HEK293T (cell line): ENCODE measurements around the gene PGLYRP3.

Experiments used
- CTCF ChIA-PET: fragments of 350-600 bp; formaldehyde crosslinking; extraction: SDS; loops from one replicate; lab custom pipeline; 2021; ENCODE audit warnings: antibody characterized with exemption, inconsistent platforms; lab: Yijun Ruan, JAX
- POLR2A ChIA-PET: fragments of 350-600 bp; formaldehyde crosslinking; extraction: SDS; loops from one replicate; lab custom pipeline; 2020; ENCODE audit warnings: antibody characterized with exemption, inconsistent platforms; lab: Yijun Ruan, JAX
- DNase-seq: peaks from one replicate; pipeline ENCODE4 v3.0.0; 2012; ENCODE audit warnings: mixed read lengths; ENCODE audit errors: extremely low spot score
- ARNT ChIP-seq: fragments of 450-650 bp; IDR thresholded peaks from 2 replicates; pipeline ENCODE4 v1.6.1; 2017; ENCODE audit warnings: mild to moderate bottlenecking
- BHLHE40 ChIP-seq: fragments of 450-650 bp; IDR thresholded peaks from 2 replicates; pipeline ENCODE4 v1.6.1; 2016; ENCODE audit warnings: mild to moderate bottlenecking, moderate library complexity, borderline replicate concordance
- CTBP1 ChIP-seq: fragments of 450-650 bp; IDR thresholded peaks from 2 replicates; pipeline ENCODE4 v1.6.1; 2016; ENCODE audit warnings: borderline replicate concordance
- ELF4 ChIP-seq: fragments of 450-650 bp; IDR thresholded peaks from 2 replicates; pipeline ENCODE4 v1.6.1; 2017; ENCODE audit warnings: antibody characterized with exemption
- FOXA1 ChIP-seq: fragments of 450-650 bp; IDR thresholded peaks from 2 replicates; pipeline ENCODE4 v1.6.1; 2016; ENCODE audit warnings: mild to moderate bottlenecking
- FOXK2 ChIP-seq: fragments of 450-650 bp; IDR thresholded peaks from 2 replicates; pipeline ENCODE4 v1.6.1; 2016; ENCODE audit warnings: mild to moderate bottlenecking
- FOXM1 ChIP-seq: fragments of 450-650 bp; IDR thresholded peaks from 2 replicates; pipeline ENCODE4 v1.6.1; 2017; ENCODE audit warnings: mild to moderate bottlenecking, borderline replicate concordance
- HDGF ChIP-seq: fragments of 450-650 bp; IDR thresholded peaks from 2 replicates; pipeline ENCODE4 v1.6.1; 2017; ENCODE audit warnings: antibody characterized with exemption, borderline replicate concordance
- L3MBTL2 ChIP-seq: fragments of 450-650 bp; conservative IDR thresholded peaks from 2 replicates; pipeline ENCODE4 v1.6.1; 2016; ENCODE audit warnings: mild to moderate bottlenecking
- LEF1 ChIP-seq: fragments of 450-650 bp; IDR thresholded peaks from 2 replicates; pipeline ENCODE4 v1.6.1; 2017; ENCODE audit warnings: mild to moderate bottlenecking, borderline replicate concordance
- NFRKB ChIP-seq: fragments of 450-650 bp; IDR thresholded peaks from 2 replicates; pipeline ENCODE4 v1.6.1; 2016; ENCODE audit warnings: mild to moderate bottlenecking, moderate library complexity
- SP1 ChIP-seq: fragments of 450-650 bp; IDR thresholded peaks from 2 replicates; pipeline ENCODE4 v1.6.1; 2017
- SUZ12 ChIP-seq: fragments of 450-650 bp; IDR thresholded peaks from 2 replicates; pipeline ENCODE4 v1.6.1; 2016; ENCODE audit warnings: mild to moderate bottlenecking
- TF ChIP-seq, protein P1 (sequence below): fragments of 450-650 bp; IDR thresholded peaks from 2 replicates; pipeline ENCODE4 v1.6.1; 2016

Gene PGLYRP3

GRCh38 chr1:153250166-153250565 lies 62.6 kb downstream of the PGLYRP3 start:
- TF ChIP-seq ARNT: no peak
- TF ChIP-seq SUZ12: no peak
- TF ChIP-seq SP1: no peak
- no peak for TF ChIP-seq FOXA1
- POLR2A ChIA-PET: no interaction called here
- no peak for DNase-seq
- CTCF ChIA-PET: no interaction called here

DNA sequence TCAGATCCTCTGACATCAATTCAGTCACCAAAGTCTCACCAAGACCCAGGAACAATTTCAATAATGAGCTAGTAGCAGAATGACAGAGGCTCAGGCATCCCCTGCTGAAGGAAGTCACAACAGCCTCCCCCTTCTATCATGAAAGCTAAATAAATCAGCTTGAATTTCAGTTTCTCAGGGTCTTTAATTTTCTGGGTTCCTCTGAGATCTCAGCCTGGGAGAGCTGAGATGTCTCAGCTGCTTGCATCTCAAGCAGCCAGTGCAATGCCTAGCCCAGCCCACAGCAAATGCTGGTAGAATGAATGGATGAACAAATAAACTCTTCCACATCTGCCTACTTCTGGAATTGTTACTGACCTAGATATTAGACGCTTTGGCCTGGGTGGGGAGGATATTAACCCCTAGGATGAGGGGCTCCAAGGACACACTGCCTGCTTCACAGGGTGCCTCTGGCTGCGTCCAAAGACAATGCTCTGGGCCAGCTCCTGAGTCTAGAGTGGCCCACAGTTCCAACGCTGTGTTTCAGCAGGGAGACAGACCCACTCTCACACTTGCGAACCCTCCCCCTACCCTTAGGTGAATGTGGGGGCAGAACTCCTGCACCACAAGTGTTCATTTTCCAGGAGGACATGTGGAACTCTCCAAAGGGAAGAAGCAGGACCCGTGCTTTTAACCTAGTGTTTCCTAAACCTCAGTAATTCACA lies 64.4 kb downstream of the PGLYRP3 start:
- CTCF ChIA-PET: interaction anchor here (2.4 kb wide), 1 partner anchor 20 kb away, joined by 5 read pairs; no protein-coding TSS in a partner anchor

More for the DNA sequence above, 64.4 kb downstream of the PGLYRP3 start:
- no peak for TF ChIP-seq SUZ12
- no peak for TF ChIP-seq L3MBTL2
- no peak for TF ChIP-seq BHLHE40
- TF ChIP-seq LEF1: no peak
- TF ChIP-seq HDGF: no peak
- no peak for TF ChIP-seq ELF4
- TF ChIP-seq ARNT: no peak
- no peak for TF ChIP-seq FOXK2
- TF ChIP-seq, protein P1, sequence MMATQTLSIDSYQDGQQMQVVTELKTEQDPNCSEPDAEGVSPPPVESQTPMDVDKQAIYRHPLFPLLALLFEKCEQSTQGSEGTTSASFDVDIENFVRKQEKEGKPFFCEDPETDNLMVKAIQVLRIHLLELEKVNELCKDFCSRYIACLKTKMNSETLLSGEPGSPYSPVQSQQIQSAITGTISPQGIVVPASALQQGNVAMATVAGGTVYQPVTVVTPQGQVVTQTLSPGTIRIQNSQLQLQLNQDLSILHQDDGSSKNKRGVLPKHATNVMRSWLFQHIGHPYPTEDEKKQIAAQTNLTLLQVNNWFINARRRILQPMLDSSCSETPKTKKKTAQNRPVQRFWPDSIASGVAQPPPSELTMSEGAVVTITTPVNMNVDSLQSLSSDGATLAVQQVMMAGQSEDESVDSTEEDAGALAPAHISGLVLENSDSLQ: no peak
- TF ChIP-seq CTBP1: no peak
- TF ChIP-seq FOXM1: no peak
- no peak for TF ChIP-seq NFRKB
- TF ChIP-seq FOXA1: no peak
- POLR2A ChIA-PET: no interaction called here
- DNase-seq: no peak
